ENCODE results near the gene PIAS4. TPM values are rescaled to one million over a fixed set of nuclear protein-coding genes. Genes with fewer than 3 reads are reported as not detected.

PIAS4 gene
- total and polyA plus RNA-seq, 9 of the 15 experiments (the other 6 are each of a cell fraction or from before 2014, with no cell fraction given), result 0.27 to 34.9 (median 14.4) TPM

GRCh38 chr19:4063369-4064148, 56.0 kb downstream of the PIAS4 start (continued):
- TF ChIP-seq, protein P1, sequence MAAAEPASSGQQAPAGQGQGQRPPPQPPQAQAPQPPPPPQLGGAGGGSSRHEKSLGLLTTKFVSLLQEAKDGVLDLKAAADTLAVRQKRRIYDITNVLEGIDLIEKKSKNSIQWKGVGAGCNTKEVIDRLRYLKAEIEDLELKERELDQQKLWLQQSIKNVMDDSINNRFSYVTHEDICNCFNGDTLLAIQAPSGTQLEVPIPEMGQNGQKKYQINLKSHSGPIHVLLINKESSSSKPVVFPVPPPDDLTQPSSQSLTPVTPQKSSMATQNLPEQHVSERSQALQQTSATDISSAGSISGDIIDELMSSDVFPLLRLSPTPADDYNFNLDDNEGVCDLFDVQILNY (CRISPR knock-in tag; IDR thresholded peaks at IDR 0.05), result no peak
- TF ChIP-seq, protein P2, sequence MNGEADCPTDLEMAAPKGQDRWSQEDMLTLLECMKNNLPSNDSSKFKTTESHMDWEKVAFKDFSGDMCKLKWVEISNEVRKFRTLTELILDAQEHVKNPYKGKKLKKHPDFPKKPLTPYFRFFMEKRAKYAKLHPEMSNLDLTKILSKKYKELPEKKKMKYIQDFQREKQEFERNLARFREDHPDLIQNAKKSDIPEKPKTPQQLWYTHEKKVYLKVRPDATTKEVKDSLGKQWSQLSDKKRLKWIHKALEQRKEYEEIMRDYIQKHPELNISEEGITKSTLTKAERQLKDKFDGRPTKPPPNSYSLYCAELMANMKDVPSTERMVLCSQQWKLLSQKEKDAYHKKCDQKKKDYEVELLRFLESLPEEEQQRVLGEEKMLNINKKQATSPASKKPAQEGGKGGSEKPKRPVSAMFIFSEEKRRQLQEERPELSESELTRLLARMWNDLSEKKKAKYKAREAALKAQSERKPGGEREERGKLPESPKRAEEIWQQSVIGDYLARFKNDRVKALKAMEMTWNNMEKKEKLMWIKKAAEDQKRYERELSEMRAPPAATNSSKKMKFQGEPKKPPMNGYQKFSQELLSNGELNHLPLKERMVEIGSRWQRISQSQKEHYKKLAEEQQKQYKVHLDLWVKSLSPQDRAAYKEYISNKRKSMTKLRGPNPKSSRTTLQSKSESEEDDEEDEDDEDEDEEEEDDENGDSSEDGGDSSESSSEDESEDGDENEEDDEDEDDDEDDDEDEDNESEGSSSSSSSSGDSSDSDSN (IDR thresholded peaks at IDR 0.05; ENCODE audit: borderline replicate concordance in 1 of 2, low read depth in 2 of 2, low read length in 2 of 2), result peak in 1 of 2 experiments; percentile 25; a peak in 1 of 4 replicates
- peak; percentile 13 for TF ChIP-seq PCBP1 (IDR thresholded peaks at IDR 0.05; ENCODE audit: low read depth, low read length, poor library complexity, severe bottlenecking)
- peak; percentile 83 for TF ChIP-seq BCOR (IDR thresholded peaks at IDR 0.05)
- TF ChIP-seq STAT5A (IDR thresholded peaks at IDR 0.05; ENCODE audit: borderline replicate concordance, low read length), result no peak
- 0 out of 2 replicates have a peak, but pooled peaks have one; percentile 5 for TF ChIP-seq CBFB (CRISPR knock-in tag; IDR thresholded peaks at IDR 0.05)
- TF ChIP-seq ZBTB7A (IDR thresholded peaks at IDR 0.05; ENCODE audit: borderline replicate concordance, control insufficient read depth, low read depth, low read length), result peak; percentile 21; the same call in 1 of the 2 replicates
- TF ChIP-seq, protein P3, sequence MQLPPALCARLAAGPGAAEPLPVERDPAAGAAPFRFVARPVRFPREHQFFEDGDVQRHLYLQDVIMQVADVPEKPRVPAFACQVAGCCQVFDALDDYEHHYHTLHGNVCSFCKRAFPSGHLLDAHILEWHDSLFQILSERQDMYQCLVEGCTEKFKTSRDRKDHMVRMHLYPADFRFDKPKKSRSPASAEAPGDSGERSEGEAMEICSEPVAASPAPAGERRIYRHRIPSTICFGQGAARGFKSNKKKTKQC (CRISPR knock-in tag; IDR thresholded peaks at IDR 0.05), result no peak
- TF ChIP-seq FUS (optimal IDR thresholded peaks at IDR 0.05; ENCODE audit: low read depth, low read length), result no peak
- peak; percentile 67 for TF ChIP-seq ESRRA (IDR thresholded peaks at IDR 0.05; ENCODE audit: borderline replicate concordance, low read depth)
- no peak for TF ChIP-seq MEIS2 (IDR thresholded peaks at IDR 0.05; ENCODE audit: partially characterized antibody)
- TF ChIP-seq THRB (CRISPR knock-in tag; conservative IDR thresholded peaks at IDR 0.05), result no peak
- TF ChIP-seq, protein P4, sequence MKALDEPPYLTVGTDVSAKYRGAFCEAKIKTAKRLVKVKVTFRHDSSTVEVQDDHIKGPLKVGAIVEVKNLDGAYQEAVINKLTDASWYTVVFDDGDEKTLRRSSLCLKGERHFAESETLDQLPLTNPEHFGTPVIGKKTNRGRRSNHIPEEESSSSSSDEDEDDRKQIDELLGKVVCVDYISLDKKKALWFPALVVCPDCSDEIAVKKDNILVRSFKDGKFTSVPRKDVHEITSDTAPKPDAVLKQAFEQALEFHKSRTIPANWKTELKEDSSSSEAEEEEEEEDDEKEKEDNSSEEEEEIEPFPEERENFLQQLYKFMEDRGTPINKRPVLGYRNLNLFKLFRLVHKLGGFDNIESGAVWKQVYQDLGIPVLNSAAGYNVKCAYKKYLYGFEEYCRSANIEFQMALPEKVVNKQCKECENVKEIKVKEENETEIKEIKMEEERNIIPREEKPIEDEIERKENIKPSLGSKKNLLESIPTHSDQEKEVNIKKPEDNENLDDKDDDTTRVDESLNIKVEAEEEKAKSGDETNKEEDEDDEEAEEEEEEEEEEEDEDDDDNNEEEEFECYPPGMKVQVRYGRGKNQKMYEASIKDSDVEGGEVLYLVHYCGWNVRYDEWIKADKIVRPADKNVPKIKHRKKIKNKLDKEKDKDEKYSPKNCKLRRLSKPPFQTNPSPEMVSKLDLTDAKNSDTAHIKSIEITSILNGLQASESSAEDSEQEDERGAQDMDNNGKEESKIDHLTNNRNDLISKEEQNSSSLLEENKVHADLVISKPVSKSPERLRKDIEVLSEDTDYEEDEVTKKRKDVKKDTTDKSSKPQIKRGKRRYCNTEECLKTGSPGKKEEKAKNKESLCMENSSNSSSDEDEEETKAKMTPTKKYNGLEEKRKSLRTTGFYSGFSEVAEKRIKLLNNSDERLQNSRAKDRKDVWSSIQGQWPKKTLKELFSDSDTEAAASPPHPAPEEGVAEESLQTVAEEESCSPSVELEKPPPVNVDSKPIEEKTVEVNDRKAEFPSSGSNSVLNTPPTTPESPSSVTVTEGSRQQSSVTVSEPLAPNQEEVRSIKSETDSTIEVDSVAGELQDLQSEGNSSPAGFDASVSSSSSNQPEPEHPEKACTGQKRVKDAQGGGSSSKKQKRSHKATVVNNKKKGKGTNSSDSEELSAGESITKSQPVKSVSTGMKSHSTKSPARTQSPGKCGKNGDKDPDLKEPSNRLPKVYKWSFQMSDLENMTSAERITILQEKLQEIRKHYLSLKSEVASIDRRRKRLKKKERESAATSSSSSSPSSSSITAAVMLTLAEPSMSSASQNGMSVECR (CRISPR knock-in tag; IDR thresholded peaks at IDR 0.05), result 0 out of 2 replicates have a peak, but pooled peaks have one; percentile 14
- TF ChIP-seq RBM25 (IDR thresholded peaks at IDR 0.05; ENCODE audit: low read depth, low read length, severe bottlenecking), result peak; percentile 82
